ENCODE data around the gene PPFIBP2.

PPFIBP2 gene

GRCh38 chr11:7609015-7609414 lies 95.2 kb downstream of the PPFIBP2 start:
- no peak for DNase-seq (ENCODE audit: low spot score)
- no peak for TF ChIP-seq CTCF (conservative IDR thresholded peaks at IDR 0.05; ENCODE audit: low read depth)
- ChIA-PET POLR2A (ENCODE audit: low non-redundant PET) (no interaction called here), CTCF (no interaction called here)
- H3K27ac ChIP-seq: no peak overlapping the region

GRCh38 chr11:7609521-7609920 lies 95.7 kb downstream of the PPFIBP2 start:
- ChIA-PET CTCF (no interaction called here), POLR2A (ENCODE audit: low non-redundant PET) (no interaction called here)
- H3K27ac ChIP-seq: no peak overlapping the region
- TF ChIP-seq CTCF (conservative IDR thresholded peaks at IDR 0.05; ENCODE audit: low read depth): no peak
- DNase-seq (ENCODE audit: low spot score): no peak

- no peak for DNase-seq (ENCODE audit: low spot score)
- POLR2A ChIA-PET (ENCODE audit: low non-redundant PET): no interaction called here
- H3K27ac ChIP-seq: no peak overlapping the region
- no peak for TF ChIP-seq CTCF (conservative IDR thresholded peaks at IDR 0.05; ENCODE audit: low read depth)
- CTCF ChIA-PET: no interaction called here
Measured at GRCh38 chr11:7610393-7610792, 96.6 kb downstream of the PPFIBP2 start.

GRCh38 chr11:7611411-7611810 lies 97.6 kb downstream of the PPFIBP2 start:
- no peak overlapping the region for H3K27ac ChIP-seq
- ChIA-PET CTCF (interaction anchor here (0.7 to 1.4 kb wide), 2 partner anchors 9 to 40 kb away, joined by 3 to 6 read pairs; no protein-coding TSS in a partner anchor), POLR2A (ENCODE audit: low non-redundant PET) (no interaction called here)
- DNase-seq (ENCODE audit: low spot score): no peak
- TF ChIP-seq CTCF (conservative IDR thresholded peaks at IDR 0.05; ENCODE audit: low read depth): no peak

- POLR2A ChIA-PET (ENCODE audit: low non-redundant PET): no interaction called here
Measured at GRCh38 chr11:7612056-7612660, 98.4 kb downstream of the PPFIBP2 start.

GRCh38 chr11:7612661-7613393 lies 99.0 kb downstream of the PPFIBP2 start:
- H3K27ac ChIP-seq: no peak overlapping the region
- CTCF ChIA-PET: interaction anchor here (0.6 kb wide), 2 partner anchors 78 to 431 kb away, joined by 3 read pairs; no protein-coding TSS in a partner anchor
- DNase-seq (ENCODE audit: low spot score): no peak
- no peak for TF ChIP-seq CTCF (conservative IDR thresholded peaks at IDR 0.05; ENCODE audit: low read depth)
- POLR2A ChIA-PET (ENCODE audit: low non-redundant PET): no interaction called here

More at GRCh38 chr11:7612056-7612660, 98.4 kb downstream of the PPFIBP2 start:
- CTCF ChIA-PET: interaction anchor here (0.6 to 1.4 kb wide), 2 partner anchors 40 to 432 kb away, joined by 3 to 6 read pairs; no protein-coding TSS in a partner anchor
- H3K27ac ChIP-seq: no peak overlapping the region
- TF ChIP-seq CTCF (conservative IDR thresholded peaks at IDR 0.05; ENCODE audit: low read depth): no peak
- DNase-seq (ENCODE audit: low spot score): no peak

Data from RWPE1 (cell line).